Measurements from ENCODE around the gene FAM20C.
"Not testable (repeated sequence)": the region's sequence is repeated elsewhere in the genome, so short reads cannot be mapped to it uniquely, and the experiment has no call there.

FAM20C gene

DNA sequence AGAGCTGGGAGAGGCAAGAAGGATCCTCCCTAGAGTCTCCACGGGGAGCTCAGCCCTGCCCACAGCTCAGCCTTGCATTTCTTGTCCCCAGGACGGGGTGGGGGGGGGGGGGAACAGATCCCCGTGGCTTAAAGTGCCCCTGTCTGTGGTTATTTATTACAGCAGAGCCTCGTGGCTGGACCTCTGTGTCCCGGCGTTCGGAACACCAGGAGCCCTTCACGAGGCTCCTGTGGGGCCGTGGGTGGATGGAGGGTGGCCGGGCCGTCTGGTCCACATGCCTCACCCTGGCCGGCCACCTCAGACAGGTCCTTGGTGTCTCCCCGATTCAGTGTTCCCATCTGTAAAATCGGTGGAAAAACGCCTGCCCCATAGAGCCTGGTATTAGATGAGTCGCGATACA, 37.9 kb downstream of the FAM20C start:
- no peak for DNase-seq

DNA sequence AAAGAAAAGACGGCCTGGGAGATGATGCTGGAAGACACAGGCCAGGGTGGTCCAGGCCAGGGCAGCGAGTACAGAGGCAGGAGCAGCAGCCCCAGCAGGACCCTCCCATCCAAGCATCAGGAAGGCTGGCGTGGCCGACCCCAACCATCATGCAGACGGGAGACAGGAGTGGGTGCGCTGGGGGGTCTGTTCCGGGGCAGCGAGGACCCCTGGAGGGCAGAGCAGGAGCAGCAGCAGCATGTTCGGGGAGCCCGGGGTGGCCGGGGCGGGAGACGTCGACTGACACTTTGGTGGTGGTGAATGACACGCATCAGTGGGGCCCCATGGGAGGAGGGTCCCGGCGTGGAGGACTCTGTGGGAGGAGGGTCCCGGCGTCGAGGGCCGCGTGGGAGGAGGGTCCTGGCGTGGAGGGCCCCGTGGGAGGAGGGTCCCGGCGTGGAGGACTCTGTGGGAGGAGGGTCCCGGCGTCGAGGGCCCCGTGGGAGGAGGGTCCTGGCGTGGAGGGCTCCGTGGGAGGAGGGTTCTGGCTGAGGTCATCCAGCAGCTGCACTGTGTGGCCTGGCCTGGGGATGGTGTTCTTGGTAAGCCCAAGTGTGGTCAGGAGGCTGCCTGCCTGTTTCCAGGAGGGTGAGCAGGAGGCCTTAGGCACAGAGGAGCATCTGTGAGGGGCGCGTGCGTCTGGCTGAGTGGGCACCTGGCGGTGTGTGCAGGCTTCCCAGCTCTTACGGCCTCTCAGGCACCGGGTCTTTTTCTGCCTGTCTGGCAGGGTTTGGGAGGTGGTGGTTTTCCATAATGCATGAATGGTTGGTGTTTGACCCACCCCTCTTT, 38.9 kb downstream of the FAM20C start:
- no peak for DNase-seq

DNA sequence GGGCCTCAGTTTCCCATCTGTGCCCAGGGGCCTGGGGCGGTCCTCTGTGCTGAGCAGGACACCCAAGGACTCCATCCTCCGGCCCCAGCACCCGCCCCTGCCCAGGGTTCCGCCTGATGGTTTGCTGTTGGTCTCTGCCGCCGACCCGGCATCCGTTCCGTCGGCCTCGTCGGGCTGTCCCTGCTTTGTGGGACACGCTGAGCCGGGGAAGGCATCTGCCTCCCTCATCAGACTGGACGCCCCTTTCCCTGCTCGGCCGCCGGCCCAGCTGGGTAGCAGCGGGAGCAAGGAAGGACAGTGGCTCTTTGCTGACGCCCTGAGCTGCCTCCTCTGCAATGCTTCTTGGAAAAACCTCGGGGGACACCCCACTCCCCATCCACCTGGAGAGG, 39.5 kb downstream of the FAM20C start:
- DNase-seq = no peak

DNA sequence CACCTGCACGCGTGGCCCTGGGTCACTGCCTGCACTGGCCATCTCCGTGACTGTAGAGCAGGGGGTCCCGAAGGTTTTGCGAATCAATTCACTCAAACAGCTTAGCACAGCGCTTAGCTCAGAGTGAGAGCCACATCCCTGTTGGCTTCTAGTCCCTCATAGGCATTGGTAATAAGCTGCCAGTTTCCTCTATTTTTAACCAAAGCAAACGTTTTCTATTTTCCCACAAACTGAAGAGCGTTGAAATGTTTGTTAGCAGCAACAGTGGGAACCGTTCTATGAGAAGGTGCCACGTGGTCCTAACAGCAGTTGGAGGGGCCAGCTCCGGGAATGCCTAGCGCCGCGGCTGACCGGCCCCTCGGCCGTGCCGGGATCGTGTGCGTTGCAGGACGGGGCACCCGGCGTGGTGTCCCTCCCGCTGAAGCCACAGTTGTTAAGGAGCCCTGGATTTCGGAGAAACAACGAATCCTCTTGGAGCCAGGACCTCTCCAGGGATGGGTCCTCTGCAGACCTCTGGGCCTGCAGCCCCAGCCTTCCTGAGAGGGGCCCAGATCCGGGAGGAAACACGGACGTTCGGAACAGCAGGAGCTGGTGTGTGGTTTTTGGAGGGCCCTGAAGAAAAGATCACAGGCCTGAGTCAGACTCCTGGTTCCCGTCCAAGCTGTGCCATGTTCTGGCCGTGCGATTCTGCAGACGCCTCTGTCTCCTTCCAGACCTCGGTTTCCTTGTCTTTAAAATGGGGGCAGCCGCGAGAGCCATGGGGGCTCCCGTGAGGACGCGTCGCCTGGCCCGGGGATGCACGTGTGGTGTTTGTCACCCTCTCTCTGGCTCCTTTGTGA, 40.3 kb downstream of the FAM20C start:
- DNase-seq = no peak

GRCh38 chr7:233249-234035, 41.1 kb downstream of the FAM20C start:
- DNase-seq = no peak

- no peak for DNase-seq
These were observed 41.8 kb downstream of the FAM20C start for GRCh38 chr7:234051-234707.

DNA sequence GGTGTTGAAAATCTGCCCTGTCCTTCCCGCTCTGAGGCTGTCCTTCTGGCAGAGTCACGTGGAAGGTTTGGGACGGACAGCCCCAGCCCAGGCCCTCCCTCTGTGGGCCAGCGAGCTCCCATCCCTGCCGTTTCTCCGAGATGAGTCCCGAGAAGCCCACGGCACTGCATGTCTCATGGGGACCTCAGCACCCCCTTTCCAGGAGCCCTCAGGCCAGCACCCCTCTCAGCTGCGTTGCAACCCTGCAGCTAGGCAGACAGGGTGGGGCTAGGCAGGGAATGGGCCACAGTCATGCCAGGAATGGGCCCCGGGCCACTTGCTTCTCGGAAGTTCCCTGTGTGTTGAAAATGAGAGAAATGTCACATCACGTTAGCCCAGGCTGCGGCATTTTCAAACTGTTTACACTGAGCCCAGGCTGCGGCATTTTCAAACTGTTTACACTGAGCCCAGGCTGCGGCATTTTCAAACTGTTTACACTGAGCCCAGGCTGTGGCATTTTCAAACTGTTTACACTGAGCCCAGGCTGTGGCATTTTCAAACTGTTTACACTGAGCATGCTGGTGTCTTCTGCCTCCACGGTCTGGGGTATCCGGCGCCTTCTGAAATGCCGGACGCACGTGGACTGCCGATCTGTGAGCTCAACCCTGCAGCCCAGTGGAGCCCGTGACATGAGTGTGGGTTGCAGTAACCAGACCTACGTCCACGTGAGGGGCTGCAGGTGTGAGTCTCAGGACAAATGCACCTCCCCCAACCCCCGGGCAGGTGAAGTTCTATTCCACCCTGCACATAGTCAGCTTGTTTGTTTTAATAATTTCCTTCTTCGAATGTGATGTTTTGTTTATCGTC, 42.6 kb downstream of the FAM20C start:
- no peak for DNase-seq

GRCh38 chr7:235576-236395, 43.4 kb downstream of the FAM20C start:
- no peak for DNase-seq

DNA sequence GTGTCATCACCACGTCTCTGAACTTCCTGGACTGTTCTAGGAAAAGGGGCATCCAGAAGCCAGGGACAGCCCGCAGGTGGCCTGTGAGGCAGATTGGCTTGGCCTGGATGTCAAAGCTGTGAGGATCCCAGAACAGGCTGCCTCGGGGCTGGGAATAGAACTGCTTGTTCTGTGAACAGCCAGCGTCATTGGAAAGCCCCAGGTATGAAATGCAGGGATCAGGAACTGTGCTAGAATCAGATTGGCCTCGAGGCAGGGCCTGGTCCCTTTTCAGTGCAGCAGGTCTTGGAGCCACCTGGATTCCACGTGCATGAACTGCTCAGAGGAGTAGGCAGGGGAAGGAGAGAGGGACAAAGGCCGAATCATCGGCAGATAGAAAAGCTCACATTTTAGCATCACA, 44.6 kb downstream of the FAM20C start:
- DNase-seq = no peak

- no peak for DNase-seq
These were observed 45.0 kb downstream of the FAM20C start for GRCh38 chr7:237385-237784.

DNA sequence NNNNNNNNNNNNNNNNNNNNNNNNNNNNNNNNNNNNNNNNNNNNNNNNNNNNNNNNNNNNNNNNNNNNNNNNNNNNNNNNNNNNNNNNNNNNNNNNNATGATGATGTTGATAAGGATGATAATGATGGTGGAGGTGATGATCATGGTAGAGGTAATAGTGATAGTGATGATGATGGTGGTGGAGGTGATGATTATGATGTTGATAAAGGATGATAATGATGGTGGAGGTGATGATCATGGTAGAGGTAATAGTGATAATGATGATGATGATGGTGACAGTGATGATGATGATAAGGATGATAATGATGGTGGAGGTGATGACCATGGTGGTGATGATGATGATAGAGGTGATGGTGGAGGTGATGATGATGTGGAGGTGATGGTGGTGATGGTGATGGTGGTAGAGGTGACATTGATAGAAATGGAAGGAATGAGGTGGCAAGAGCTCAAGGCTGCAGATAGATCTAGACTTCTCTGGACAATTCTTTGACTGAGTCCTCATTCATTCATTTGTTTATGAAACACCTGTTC, 47.8 kb downstream of the FAM20C start:
- no peak for DNase-seq

GRCh38 chr7:240887-241421, 48.6 kb downstream of the FAM20C start:
- no peak for DNase-seq

DNA sequence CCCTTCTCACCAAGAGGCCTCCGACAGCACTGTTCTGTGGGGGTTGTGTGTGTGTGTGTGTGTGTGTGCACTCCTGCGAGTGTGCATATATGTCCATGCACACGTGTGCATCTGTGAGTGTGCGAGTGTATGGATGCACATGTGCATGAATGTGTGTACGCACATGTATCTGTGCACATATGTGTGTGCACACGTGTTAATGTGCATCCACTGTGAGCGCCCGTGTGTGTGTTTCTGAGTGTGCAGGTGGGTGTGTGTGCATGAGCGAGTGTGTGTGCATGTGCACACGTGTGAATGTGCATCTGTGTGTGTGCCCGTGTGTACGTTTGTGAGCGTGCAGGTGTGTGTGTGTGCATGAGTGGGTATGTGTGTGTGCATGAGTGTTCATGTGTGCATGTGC, 49.1 kb downstream of the FAM20C start:
- DNase-seq = no peak

DNA sequence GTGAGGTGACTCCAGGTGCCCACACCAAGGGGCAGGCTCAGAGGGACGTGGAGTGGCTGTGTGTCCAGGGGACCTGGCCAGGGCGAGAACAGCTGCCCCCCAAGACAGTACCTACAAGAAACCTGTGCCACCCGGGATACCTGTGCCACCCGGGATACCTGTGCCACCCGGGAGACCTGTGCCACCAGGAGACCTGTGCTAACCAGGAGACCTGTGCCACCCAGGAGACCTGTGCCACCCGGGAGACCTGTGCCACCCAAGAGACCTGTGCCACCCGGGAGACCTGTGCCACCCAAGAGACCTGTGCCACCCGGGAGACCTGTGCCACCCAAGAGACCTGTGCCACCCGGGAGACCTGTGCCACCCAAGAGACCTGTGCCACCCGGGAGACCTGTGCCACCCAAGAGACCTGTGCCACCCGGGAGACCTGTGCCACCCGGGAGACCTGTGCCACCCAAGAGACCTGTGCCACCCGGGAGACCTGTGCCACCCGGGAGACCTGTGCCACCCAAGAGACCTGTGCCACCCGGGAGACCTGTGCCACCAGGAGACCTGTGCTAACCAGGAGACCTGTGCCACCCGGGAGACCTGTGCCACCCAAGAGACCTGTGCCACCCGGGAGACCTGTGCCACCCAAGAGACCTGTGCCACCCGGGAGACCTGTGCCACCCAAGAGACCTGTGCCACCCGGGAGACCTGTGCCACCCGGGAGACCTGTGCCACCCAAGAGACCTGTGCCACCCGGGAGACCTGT, 50.6 kb downstream of the FAM20C start:
- not testable (repeated sequence) for DNase-seq

- not testable (repeated sequence) for DNase-seq
These were observed 51.2 kb downstream of the FAM20C start for GRCh38 chr7:243580-243978.

- no peak for DNase-seq
These were observed 52.6 kb downstream of the FAM20C start for GRCh38 chr7:244974-245373.

DNA sequence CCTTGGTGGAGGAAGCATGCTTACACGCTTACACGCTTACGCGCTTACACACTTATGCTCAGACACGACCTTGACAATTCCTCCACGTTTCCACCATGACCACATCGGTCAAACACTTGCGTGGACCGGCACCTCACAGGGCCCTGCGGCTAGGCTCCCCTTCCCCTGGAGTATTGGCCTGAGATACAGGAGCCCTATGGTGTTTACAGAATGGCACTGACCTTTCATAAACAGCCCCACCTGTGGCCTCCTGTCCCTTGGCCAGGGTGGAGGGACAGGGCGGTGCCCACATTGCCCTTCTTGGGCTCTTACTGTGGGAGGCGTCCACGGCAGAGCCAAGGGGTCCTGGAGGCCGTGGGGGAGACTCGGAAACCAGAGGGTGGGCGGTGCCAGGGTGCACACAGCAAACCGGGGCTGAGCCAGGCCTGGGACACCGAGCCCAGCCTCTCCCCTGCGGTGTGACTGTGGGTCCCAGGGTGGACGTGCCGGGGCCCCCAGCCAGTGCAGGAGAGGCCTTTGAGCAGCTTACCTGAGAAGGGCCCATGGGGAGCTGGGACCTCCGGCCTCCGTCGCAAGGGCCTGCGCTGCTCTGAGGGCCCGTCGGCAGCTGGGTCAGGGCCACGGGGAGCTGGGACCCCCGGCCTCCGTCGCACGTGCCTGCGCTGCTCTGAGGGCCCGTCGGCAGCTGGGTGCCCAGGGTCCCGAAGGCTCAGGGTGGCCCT, 53.4 kb downstream of the FAM20C start:
- no peak for DNase-seq

DNA sequence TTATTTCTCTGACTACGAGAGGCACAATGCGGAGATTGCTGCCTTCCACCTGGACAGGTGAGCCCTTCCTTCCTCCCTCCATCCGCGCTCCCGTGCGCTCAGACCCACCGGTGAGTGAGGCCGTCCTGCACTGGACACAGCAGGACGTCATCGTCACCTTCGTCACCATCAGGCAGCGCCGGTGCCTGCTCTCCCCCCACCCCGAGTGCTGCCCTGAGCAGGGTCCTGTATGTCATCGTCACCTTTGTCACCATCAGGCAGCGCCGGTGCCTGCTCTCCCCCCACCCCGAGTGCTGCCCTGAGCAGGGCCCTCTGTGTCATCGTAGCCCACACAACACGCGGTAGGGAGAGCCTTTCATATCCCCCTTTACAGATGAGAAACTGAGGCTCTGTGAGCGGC, 54.1 kb downstream of the FAM20C start:
- DNase-seq = no peak

DNA sequence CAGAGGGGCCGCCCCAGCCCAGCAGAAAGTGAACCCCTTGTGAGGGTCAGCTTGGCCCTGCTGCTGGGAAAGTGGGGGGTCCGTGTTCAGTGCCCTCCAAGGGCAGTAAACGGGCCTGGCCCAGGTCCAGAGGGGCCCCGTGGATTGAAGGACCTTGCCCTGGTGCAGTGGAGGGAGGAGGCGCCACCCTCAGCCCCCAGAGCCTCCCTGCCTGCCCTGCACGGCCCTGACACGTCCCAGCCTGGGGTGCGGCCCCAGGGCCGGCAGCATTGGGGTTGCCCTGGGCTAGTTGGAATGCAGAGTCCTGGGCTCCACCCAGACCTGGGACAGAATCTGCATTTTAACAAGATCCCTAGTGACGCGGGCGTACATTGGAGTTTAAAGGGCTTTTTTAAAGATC, 54.8 kb downstream of the FAM20C start:
- no peak for DNase-seq

All from activated CD8-positive, alpha-beta memory T cell treated with anti-CD3 and anti-CD28 coated beads, Interleukin-2, amount 50 U/mL, for 4 hours (primary cell).